DOHH2 (cell line): ENCODE measurements around the gene PROX2.

Experiments
- EZH2phosphoT487 ChIP-seq: fragments of 200-600 bp; sonication (generic); IDR thresholded peaks from 2 replicates; pipeline ENCODE4 v1.6.1; 2017; ENCODE audit warnings: borderline replicate concordance, mild to moderate bottlenecking, antibody characterized with exemption, low read length, moderate library complexity, mixed read lengths
- TF ChIP-seq, protein P1 (sequence below): fragments of 200-600 bp; sonication (generic); IDR thresholded peaks from one replicate; pipeline ENCODE4 v1.5.1; 2014; ENCODE audit warnings: antibody characterized with exemption, mild to moderate bottlenecking, low read depth, low read length; ENCODE audit not compliant: poor library complexity, severe bottlenecking

DNA sequence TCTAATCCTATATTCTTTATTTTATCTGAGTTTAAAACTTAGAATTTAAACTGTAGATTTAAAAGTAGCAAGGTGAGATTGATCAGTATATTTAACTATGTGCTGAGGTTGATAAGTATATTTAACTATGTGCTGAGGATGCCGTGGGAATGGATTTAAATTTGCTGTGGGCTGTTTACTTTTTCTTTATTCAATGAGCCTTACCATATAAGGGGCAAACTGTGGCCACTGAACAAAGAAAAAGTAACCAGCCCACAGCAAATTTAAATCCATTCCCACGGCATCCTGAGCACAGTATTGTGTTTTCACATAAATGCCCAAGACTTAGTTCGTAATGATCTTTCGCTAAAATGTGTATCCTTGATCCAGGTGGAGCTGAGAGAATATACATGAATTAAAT lies 43.1 kb downstream of the PROX2 start:
- TF ChIP-seq, protein P1, sequence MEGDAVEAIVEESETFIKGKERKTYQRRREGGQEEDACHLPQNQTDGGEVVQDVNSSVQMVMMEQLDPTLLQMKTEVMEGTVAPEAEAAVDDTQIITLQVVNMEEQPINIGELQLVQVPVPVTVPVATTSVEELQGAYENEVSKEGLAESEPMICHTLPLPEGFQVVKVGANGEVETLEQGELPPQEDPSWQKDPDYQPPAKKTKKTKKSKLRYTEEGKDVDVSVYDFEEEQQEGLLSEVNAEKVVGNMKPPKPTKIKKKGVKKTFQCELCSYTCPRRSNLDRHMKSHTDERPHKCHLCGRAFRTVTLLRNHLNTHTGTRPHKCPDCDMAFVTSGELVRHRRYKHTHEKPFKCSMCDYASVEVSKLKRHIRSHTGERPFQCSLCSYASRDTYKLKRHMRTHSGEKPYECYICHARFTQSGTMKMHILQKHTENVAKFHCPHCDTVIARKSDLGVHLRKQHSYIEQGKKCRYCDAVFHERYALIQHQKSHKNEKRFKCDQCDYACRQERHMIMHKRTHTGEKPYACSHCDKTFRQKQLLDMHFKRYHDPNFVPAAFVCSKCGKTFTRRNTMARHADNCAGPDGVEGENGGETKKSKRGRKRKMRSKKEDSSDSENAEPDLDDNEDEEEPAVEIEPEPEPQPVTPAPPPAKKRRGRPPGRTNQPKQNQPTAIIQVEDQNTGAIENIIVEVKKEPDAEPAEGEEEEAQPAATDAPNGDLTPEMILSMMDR, result no peak
- no peak for TF ChIP-seq EZH2phosphoT487
